Measurements from ENCODE around the gene ELMO3. TPM values are rescaled to one million over a fixed set of nuclear protein-coding genes. Genes with fewer than 3 reads are reported as not detected.
A peak's percentile ranks its signal among the peaks of the same experiment; 100 is the strongest.

Gene ELMO3
- total RNA-seq, 1 donor from 2014 or later, result 0.56 TPM

- DNase-seq (ENCODE audit: low read depth), result no peak
These were observed 35.5 kb upstream of the ELMO3 start for GRCh38 chr16:67163164-67163998.

DNA sequence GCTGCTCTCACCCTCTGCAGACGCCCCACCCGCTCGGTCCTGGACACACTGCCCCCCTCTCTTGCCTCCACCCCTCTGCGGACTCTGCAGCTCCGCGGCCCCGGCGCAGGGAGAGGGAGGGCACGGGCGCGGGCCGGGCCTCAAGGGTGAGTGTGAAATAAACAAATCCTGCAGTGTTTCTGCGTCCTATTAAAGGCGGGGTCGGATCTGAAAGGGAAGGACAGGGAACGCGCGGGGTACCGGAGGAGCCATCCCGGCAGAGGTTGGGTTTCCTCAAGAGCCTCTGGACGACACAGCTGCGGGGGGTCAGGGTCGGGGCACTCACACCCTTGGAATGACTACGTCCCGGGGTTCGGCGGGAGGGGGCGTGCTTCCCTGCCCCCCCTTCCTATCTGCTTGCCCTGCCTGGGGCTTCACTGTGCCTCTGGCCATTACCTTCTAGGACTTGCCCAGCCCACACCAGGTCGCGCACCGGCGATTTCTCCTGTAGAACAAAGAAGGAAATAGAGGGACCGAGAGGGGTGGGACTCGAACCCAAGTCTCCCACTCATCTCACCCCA lies 34.9 kb upstream of the ELMO3 start:
- DNase-seq (ENCODE audit: low read depth), result no peak

- no peak for DNase-seq (ENCODE audit: low read depth)
These were observed 34.3 kb upstream of the ELMO3 start, which contains the start of gene HSF4 for GRCh38 chr16:67164599-67165061. HSF4 (plus strand) TSS chr16:67164745; CDS start chr16:67164812, 67 bp downstream.

DNA sequence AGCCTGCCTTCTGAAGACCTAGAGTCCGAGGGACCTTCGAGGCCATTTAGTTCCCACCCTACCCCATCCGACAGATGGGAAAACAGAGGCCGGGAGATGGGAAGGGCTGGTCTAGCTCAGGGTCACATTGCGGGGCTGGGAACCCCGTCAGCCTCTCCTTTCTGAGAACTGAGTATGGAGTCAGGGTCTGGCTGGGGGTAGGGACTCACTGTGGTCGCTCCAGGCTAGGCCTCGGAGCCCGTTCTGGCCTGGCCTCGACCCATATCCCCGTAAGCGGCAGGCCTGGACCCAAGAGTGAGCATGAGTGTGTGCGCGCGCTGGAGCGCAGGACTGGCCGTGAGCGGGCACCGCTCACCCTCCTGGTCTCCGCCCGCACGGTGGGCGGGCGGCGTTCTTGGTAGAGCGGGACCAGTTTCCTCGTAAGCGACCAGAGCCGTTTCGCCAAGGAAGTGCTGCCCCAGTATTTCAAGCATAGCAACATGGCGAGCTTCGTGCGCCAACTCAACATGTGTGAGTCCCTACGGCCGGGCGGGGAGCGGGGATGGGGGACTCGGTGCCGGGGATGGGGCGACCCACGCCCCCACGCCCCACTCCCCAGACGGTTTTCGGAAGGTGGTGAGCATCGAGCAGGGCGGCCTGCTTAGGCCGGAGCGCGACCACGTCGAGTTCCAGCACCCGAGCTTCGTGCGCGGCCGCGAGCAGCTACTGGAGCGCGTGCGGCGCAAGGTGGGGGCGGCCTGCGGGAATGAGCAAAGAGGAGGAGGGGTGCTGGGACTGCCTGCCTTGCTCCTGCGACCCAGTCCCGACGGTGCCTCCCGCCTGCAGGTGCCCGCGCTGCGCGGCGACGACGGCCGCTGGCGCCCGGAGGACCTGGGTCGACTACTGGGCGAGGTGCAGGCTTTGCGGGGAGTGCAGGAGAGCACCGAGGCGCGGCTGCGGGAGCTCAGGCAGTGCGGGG lies 33.5 kb upstream of the ELMO3 start:
- no peak for DNase-seq (ENCODE audit: low read depth)

DNA sequence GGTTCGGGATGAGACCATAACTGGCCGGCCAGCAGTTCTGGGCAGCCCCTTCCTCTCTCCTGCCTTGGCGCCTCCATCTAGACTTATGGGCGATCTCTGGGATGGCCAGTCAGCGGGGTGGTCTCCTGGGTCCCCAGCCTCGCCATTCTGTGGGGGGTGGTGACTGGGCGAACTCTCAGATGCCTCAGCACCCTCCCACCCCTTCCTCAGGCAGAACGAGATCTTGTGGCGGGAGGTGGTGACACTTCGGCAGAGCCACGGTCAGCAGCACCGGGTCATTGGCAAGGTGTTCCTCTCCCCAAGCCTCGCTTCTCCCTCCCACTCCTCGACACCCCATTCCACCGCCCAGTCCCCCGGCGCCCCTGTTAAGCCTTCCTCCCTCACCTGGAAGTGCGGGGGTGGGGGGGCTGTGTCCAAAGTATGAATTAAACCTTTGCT lies 32.8 kb upstream of the ELMO3 start:
- DNase-seq (ENCODE audit: low read depth), result no peak

DNA sequence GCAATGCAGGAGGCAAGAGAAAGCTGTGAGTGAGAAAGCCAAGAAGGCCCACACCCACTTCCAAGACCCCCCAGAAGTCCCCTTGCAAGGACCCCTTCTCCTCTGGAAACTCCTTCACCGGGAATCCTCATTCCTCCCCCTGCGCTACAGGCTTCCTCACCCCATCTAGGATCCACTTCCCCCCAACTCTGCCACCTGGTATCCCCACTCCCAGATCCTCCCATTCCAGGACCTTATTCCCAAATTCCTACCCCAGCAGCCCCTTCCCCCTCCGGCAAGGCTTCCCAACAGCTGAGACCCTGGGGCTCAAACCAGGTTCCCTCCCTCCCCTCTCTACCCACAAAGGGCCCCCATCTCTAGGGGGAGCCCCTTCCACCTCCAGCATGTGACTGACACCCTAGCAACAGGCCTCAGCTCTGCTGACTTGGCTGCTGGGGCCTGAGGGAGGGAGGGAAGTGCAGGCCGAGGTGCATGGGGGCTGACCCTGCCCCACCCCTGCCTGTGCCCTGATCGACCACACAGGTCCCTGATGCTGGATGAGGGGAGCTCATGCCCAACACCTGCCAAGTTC lies 32.2 kb upstream of the ELMO3 start:
- DNase-seq (ENCODE audit: low read depth), result no peak

DNA sequence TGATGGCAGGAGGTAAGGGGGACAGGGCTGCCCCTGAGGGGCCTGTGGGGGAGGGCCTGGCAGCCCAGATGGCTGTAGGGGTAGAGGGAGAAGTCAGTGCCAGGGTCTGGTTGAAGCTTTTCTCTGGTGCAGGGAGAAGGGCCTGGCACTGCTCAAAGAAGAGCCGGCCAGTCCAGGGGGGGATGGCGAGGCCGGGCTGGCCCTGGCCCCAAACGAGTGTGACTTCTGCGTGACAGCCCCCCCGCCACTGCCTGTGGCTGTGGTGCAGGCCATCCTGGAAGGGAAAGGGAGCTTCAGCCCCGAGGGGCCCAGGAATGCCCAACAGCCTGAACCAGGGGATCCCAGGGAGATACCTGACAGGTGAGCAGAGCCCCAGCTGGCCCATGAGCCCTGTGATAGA lies 31.3 kb upstream of the ELMO3 start:
- no peak for DNase-seq (ENCODE audit: low read depth)

- DNase-seq (ENCODE audit: low read depth), result no peak
These were observed 29.9 kb upstream of the ELMO3 start for GRCh38 chr16:67169011-67169451.

DNA sequence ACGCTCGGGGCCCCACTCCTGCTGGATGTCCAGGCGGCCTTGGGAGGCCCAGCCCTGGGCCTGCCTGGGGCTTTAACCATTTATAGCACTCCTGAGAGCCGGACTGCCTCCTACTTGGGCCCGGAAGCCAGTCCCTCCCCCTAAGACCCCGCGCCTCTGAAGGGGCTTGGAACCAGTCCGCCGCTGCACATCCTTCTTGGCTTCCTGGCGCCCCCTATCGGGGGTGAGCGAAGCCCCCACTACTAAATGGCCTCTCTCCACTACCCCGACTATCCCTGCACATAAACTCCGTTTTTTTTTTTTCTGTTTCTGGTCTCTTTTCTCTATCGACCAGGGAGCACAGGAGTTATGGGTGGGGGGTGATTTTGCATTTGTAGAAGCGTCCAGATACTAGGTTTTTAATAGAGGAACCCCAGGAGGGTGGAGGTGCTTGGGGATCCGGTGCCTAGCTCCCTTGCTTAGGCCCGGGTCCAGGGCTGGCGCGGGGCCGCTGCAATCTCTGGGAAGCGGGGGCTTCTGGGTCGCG lies 29.2 kb upstream of the ELMO3 start:
- DNase-seq (ENCODE audit: low read depth), result peak; percentile 56

DNA sequence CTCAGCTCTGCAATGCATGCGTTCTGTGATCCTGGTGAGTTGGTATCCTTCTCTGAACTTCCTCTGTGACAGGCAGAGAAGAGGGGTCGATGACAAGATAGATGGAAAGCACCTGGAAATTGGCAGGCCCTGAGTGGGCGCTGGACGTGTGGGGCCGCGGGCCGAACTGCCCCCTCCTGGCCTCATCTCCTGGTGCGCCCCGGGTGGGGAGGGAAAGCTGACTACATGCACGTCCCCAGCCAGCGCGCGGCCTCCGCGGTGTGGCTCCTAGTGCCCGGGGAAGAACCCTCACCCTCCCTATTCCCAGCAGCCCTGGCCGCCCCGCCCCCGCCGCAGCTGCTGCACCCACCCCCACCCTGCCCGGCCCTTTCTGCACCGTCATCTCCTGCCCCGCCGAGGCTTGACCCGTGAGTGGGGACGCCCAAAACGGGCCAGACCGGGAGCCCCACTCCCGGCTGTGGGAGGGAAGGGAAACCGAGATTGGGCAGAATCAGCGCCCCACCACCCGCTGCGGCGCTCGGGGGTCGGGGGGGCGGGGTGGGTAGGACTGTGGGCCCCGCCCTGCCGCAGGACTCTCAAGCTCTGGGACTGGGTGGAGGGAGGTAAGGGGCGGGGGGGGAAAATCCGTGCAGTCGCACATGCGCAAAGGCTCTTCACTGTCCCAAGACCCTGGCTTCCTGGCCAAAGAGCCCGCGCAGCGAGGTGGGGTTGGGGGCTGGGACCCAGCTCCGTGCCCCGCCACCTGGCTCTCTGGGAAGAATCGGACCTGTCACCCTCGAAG lies 28.6 kb upstream of the ELMO3 start, which contains the start of gene NOL3:
TSS of gene NOL3 (plus strand) at position 371 of the 781 bp plus-strand sequence.
- DNase-seq (ENCODE audit: low read depth), result peak; percentile 93

GRCh38 chr16:67170949-67171649 lies 27.8 kb upstream of the ELMO3 start:
- no peak for DNase-seq (ENCODE audit: low read depth)

GRCh38 chr16:67173323-67173722 lies 25.6 kb upstream of the ELMO3 start:
- no peak for DNase-seq (ENCODE audit: low read depth)

DNA sequence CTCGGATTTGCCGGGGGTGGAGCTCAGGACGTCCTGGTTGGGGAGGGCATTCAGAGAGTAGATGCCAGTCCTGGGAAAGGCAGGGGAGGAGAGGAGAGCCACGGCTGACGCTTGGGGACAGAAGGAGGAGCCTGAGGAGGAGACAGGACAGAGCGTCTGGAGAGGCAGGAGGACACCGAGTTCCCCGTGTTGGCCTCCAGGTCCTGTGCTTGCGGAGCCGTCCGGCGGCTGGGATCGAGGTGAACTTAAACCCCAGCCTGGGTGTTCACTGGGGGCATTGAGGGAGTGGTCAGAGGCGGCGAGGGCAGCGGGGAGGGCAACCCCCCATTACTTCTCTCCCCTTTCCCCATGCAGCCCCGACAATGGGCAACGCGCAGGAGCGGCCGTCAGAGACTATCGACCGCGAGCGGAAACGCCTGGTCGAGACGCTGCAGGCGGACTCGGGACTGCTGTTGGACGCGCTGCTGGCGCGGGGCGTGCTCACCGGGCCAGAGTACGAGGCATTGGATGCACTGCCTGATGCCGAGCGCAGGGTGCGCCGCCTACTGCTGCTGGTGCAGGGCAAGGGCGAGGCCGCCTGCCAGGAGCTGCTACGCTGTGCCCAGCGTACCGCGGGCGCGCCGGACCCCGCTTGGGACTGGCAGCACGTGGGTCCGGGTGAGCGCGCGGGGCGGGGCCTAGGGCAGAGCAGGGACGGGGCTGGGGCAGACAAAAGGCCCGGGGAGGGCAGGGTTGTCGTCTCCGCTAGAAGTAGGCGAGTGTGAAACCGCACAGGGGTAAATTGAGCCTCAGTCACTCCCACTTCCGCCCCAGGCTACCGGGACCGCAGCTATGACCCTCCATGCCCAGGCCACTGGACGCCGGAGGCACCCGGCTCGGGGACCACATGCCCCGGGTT lies 24.9 kb upstream of the ELMO3 start:
- peak; percentile 93 for DNase-seq (ENCODE audit: low read depth)

- DNase-seq (ENCODE audit: low read depth), result no peak
These were observed 24.2 kb upstream of the ELMO3 start for GRCh38 chr16:67174706-67175231.

GRCh38 chr16:67176662-67177061 lies 22.3 kb upstream of the ELMO3 start:
- DNase-seq (ENCODE audit: low read depth), result no peak

DNA sequence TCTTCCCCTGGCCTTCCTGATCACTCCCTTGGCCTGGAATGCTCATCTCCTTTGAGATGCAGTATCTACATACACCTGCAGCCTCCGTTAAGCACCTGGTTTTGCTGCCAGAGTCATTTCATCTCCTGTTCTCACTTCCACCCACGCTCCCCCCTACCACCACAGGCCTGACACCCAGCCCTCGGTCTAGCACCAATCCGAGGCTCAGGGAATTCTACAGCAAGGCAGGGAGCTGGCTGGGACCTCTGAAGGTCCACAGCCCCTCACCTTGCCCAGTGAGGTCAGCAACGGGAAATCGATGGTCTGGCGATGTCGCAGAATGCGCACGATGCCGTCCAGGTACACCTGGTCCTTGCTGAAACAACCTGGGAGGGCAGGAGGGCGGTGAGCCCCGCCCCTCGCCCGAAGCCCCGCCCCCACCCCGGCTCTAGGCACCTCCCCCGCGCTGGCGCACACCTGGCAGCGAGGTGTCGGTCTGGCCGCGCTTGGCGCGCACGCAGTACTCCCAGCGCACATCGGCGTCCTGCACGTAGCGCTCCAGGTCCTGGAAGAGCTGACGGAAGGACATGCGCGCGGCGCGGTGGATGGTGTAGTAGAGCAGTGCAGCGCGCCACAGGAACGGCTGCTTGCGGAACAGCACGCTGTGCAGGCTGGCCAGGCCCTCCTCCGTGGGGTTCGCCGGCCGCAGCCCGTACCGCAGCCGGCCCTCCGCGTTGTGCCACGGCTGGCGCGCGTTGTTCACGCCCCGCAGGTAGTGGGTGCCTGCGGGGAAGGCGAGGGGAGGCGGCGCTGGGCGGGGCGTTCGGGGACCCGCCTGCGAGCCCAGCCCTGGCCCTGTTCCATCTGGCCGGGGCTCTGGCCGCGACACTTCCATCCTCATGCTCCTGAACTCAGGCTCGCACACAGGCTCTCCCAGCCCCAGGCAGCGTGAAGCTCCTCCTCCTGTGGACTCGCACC lies 20.9 kb upstream of the ELMO3 start:
- no peak for DNase-seq (ENCODE audit: low read depth)
